ENCODE measurements around the gene BLTP1.

DNA sequence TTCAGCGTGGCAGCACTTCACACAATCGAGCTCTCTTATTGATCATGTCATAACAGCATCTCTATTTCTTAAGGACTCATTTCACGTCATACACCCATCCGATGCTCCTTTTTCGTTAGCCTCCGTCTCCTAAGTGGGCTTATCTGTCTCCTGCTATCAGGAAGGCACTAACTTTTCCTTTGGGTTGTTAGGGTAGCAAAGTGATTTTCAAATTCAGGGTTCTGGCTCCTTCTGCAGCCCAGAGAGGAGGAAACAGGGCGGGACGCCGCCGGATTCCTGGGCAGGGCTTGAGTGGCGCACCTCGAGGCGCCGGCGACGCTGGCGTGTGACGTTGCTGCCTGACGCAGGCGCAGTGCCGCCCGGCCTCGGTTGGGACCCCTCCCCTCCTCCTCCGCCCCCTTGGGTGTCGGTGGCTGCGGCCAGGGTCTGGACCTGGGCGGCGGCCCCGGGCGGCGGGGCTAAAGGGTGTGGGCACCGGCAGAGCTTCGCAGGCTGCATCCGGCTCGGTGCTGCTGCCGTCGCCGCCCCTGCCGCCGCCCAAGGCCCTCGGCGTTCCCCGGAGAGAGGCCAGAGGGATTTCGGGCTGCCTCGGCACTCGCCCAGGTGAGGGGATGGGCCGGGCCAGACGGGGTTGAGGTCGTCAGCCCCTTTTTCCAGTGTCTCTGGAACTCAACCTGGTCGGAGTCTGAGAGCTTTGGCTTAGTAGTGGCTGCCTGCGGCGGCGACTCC, at the start of gene BLTP1:
- TF ChIP-seq, protein P1, sequence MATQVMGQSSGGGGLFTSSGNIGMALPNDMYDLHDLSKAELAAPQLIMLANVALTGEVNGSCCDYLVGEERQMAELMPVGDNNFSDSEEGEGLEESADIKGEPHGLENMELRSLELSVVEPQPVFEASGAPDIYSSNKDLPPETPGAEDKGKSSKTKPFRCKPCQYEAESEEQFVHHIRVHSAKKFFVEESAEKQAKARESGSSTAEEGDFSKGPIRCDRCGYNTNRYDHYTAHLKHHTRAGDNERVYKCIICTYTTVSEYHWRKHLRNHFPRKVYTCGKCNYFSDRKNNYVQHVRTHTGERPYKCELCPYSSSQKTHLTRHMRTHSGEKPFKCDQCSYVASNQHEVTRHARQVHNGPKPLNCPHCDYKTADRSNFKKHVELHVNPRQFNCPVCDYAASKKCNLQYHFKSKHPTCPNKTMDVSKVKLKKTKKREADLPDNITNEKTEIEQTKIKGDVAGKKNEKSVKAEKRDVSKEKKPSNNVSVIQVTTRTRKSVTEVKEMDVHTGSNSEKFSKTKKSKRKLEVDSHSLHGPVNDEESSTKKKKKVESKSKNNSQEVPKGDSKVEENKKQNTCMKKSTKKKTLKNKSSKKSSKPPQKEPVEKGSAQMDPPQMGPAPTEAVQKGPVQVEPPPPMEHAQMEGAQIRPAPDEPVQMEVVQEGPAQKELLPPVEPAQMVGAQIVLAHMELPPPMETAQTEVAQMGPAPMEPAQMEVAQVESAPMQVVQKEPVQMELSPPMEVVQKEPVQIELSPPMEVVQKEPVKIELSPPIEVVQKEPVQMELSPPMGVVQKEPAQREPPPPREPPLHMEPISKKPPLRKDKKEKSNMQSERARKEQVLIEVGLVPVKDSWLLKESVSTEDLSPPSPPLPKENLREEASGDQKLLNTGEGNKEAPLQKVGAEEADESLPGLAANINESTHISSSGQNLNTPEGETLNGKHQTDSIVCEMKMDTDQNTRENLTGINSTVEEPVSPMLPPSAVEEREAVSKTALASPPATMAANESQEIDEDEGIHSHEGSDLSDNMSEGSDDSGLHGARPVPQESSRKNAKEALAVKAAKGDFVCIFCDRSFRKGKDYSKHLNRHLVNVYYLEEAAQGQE (IDR thresholded peaks at IDR 0.05; ENCODE audit: insufficient read depth in 1 of 2, low read depth in 2 of 2, low read length in 2 of 2) = no peak
- TF ChIP-seq POLR2AphosphoS5 (IDR thresholded peaks at IDR 0.05; ENCODE audit: low read depth, low read length) = peak; percentile 88
